Daoy (cell line): Measurements from ENCODE around the gene FAM181A. TPM values are rescaled to one million over a fixed set of nuclear protein-coding genes. Genes with fewer than 3 reads are reported as not detected.
A peak's percentile ranks its signal among the peaks of the same experiment; 100 is the strongest.

Experiments
- DNase-seq: peaks from one replicate; pipeline ENCODE4 v3.0.0-alpha.2; 2015; ENCODE audit warnings: low read depth
- total RNA-seq: library from RNA; depleted of rRNA; stranded (reverse); fragments of >200 nt; shearing (Covaris generic); gene quantifications from 2 replicates; pipeline ENCODE4 v1.2.3, GENCODE V29; 2014; rRNA removed

FAM181A gene
- not detected in 2 replicates for total RNA-seq

DNA sequence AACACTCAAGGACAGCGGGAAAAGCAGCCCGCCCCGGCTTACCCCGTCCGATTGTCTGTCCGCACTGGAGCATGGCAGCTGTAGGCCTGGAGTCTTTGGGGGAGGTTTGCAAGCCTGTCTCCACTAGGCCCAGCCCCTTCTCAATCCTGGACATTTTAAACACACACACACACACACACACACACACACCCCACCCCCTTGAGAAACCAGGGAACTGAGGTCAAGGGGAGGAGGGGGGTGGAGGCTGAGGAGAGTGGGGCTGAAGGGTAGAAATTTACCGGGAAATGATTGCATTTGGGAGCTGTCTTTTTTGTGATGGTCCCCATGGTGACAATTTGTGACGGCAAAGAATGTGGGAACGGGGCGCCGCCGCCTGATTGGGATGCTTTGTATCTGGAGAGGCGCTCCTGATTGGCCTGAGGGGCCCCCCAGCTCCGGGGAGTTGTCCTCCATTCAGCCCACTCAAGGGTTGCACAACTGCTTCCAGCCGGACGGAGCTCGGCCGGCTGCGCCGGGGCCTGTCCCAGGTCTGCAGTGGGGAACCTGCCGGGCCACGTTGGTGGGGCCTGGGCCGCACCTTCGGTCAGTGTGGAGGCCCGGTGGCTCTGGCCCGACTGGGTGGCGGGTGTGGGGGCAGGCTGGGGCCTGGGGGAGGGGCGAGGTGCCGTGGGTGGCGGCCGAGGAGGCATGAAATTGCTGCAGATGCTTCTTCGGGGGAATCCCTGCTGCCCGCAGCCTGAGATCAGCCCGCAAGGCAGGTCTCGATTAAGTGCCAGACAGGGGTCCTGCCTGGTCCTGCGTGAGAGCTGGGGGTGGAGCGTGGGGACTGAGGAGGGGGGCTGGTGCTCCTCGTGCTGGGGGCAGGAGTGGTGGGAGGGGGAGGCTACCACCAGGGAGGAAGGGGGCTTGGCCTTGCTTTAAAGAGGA, at the start of gene FAM181A:
Gene FAM181A, plus strand, starts transcription at position 472 of the 927 bp plus-strand sequence. CDS start 942 bp downstream, outside the sequence.
- DNase-seq: no peak

GRCh38 chr14:93878212-93878611, 48.9 kb upstream of the FAM181A start:
- DNase-seq: no peak

- DNase-seq: no peak
Observed at GRCh38 chr14:93878871-93879270, 48.3 kb upstream of the FAM181A start.

GRCh38 chr14:93879362-93879983, 47.7 kb upstream of the FAM181A start:
- DNase-seq: no peak

DNA sequence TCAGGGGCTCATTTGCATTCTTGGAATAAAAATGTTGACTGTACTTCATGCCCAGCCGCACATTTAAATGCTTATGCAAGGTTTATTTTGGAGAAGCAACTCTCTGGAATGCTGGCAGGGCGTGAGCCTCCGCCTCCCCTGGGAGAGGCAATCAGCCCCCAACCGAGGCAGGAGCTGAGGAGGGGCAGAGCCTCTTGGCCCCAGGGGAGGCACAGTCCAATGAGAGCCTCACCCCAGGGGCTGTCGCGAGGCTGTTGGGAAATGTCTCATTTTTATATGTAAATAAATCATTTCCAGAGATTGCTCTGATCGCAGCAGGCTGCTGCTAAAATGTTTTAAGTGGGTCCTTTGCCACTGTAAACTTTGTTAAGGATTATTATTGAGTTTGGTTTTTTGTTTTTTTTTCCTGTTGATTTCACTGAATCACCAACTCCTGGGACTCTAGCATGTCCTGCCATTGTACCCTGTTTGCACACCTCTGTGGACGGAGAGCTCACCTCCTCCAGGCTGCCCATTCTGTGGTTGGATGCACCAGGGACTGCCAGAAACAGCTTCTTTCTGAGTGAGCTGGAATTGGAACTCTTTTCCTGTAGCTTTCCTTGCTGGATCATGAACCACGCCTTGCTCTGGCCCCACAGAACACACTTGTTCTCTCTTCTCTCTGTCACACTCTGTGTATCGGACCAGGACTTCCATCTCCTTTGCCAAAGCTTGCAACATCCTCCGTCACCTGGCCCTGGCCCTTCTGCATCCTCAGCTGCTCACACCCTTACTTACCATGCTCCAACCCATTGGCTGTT, 46.9 kb upstream of the FAM181A start:
- DNase-seq: peak; percentile 19

GRCh38 chr14:93884950-93885349, 42.2 kb upstream of the FAM181A start:
- DNase-seq: no peak

DNA sequence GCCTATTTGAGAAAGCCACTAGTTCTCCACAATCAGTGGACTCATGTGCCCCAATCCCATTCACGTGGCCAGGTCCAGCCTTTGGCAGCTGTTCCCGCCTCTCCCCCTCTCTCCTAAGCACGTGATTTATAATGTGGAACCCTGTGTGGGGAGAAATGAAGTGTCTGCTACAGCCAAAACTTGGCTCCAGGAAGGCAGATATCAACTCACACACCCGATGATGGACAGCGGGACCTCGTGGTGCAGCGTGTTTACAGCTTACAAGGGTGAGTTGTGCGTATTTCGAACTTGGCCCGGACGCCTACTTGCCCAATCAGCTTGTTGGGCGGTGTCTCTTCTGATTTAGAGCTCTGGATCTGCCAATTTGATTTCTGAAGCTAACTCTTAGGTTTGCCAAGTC, 38.1 kb upstream of the FAM181A start:
- no peak for DNase-seq

DNA sequence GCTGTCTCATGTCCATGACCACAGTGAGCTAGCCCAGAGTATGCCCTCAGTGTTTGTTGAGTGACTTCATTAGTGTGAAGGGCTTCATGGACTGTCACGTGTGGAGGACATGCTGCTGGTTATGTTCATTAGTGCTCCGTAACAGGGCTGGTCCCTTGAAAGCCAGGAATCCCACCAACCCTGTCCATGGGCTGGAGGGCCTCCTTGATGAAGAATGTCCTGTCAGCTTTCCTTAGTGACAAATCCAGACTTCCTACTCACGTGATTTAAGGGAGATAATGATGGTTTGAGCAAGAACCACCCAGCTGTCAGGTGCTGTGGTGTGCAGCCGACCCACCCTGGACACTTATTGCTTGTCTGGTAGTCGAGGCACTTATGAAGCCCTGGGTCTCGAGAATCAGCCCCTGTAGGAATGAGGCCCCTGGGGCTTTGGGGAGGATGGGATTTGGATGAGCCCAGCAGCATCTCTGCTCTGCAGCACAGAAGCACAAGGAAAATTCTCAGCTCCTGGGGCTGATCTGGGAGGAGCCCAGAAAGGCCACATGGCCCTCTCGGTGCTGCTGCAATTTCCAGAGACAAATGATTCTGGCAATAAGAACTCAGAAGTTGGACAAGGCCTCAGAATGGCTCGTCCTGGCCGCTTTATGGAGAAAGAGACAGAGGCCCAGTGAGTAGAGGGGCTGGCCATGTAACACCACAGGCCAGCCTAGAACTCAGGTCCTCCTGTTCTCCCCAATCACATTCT, 37.2 kb upstream of the FAM181A start:
- no peak for DNase-seq

DNA sequence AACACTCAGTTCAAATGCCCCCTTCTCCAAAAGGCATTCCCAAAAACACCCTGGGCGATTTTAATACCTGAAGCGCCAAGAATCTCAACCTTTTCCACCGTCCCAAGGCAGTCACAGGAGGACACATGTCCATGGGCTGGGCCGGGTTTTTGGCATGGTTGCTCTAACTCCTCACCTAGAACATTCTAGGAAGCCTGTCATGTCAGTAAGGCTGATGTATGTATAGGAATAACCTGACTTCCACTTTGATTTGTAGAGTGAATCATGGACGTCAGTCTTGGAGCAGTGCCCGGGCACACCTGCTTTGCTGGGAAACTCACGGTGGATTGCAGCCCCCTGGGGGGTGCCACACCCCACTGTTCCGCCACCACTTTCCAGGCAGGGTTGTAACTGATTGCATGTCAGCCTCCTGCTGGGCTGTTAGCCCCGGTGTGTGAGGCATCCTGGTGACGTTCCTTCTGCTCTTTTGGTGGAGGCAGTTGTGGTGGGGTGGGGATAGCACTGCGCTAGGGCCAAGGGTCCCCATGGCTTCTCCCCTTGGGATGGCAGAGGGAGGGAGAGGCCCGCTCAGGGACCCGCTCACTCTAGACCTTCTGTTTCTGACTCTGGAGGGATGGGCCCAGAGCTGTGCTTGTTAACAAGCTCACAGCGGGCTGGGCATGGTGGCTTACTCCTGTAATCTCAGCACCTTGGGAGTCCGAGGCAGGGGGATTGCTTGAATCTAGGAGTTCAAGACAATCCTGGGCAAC, 35.2 kb upstream of the FAM181A start:
- peak; percentile 23 for DNase-seq

GRCh38 chr14:93892505-93892839, 34.7 kb upstream of the FAM181A start:
- DNase-seq: no peak

DNA sequence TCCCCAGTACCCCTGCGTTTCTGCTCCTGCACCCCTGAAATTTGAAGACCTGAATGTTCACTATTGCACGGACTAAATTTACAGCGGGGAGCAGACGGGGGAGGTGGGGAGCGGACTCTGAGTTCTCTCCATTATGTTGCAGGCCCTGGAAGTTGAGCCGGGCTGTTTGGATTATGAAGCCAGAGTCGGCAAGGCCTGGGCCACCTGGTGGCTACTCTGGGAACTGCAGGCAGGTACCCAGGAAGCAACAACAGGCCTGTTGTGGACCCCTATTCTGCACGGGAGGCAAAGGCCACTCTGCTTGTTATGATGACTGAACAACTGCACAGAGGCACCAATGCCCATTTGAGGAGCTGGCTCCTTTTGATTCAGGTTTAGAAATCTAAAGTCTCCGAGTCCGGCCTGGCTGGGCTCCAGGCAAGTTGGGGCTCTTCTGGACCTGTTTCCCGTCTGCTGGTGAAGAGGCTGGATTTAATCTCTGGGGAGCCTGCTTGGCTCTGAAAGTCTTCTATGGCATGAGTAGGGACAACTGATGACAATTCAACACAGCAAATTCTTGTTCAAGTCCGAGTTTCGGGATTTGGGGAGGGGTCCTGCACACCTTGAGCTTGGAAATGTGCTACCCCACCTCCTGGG, 34.1 kb upstream of the FAM181A start:
- DNase-seq: peak; percentile 68

DNA sequence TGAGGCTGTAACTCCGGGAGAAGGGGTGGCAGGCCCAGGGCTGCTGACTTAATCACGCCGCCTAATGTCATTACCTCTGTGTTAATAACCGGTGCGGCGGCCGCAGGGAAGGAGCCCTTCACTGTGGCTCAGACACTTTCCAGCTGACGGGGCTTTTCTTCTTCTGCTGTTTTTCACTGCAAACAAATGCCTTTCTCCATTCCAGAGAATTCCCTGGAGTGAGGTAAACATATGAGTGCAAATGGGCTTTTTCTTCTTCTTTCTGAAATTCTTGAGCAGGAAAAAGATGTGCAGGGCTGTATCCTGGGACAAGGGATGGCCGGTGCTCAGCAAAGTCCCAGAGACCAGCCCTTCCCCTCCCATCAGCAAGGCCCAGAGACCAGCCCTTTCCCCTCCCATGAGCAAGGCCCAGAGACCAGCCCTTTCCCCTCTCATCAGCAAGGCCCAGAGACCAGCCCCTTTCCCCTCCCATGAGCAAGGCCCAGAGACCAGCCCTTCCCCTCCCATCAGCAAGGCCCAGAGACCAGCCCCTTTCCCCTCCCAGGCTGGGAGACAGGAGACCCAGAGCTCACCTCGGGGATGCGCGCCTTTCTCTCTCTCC, 33.4 kb upstream of the FAM181A start:
- no peak for DNase-seq

DNA sequence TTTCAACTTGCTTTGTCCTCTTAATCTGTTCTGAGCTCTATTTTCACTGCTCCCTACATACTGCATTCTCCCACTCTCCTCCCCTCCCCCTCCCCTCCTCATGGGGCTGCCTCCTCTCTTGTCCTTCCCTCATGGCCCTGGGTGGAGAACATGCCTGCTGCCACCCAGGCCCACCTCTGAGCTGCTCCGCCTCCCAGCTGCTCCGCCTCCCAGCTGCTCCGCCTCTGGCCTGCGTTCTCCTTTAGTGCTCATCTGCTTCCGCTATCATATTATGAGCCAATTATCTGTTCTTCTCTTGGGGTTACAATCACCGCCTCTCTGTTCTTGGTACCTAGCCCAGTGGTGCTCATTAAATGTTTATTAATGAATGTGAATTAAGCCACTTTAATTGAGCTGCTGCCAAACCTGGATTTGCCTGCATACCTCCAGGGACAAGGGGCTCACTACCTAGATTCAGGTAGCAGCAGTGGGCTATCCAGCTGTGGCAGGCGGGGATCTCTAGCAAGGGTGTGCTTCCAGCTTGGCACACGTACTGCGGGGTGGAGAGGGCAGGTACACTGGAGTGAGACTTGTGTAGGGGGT, 32.0 kb upstream of the FAM181A start:
- no peak for DNase-seq

- DNase-seq: no peak
Observed at GRCh38 chr14:93897476-93897845, 29.7 kb upstream of the FAM181A start.

DNA sequence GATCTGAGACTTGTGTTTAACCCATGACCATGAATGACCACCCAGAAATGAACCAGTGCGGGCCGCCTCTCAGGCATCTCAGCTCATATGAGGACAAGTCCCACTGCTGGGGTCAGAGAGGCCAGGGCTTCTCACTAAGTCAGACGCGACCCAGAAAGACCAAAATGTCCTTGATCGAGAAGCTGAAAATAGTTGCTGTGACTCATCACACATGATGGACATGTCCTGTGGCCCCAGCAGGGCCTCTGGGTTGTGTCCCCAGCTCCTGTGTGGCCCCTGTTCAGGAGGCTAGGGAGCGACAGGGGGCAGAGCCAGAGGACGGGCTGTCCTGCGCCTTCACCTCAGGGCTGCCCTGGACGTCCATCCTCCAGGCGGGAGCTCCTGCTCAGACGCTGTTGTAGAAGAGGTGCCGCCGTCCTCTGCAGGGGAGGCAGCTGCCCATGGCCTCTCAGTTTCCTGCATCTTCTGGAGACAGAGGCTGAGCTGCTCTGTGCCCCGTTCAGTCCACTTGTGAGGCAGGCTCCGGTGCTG, 29.0 kb upstream of the FAM181A start:
- no peak for DNase-seq

DNA sequence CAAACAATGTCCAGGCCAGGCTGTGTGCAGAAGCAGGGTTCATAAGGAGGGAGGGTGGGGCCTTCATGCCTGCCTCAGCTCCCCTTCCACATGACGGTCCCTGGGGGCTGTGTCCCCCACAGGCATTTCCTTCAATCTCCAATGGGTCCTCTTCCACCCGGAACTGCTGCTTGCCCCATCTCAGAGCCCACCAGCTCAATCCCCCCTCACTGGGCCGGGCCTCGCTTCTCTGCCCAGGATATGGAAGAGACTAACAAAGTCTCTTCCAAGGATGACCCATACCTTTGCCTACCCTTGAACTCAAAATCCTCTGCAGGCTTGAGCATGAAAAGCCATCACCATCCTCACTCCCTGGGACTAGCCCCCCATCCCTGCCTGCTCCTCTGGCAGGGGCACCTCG, 28.4 kb upstream of the FAM181A start:
- DNase-seq: no peak

DNA sequence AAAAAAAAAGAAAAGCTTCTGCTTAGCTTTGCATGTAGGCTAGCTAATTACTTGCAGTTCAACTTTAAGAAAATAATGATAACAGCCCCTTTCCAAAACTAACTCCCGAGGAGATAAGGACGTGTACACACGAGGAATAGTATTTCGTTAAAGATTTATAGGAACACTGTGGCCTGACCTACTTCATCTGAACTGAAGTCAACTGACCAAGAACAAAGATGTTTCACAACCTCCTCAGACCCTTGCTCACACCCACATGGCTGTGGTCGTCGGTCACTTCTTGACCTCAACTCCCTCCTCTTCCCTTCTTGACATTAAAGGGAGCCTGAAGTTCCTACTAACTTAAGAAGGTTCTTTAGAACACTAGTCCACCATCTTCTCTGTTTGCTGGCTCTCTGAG, 25.3 kb upstream of the FAM181A start:
- DNase-seq: no peak

DNA sequence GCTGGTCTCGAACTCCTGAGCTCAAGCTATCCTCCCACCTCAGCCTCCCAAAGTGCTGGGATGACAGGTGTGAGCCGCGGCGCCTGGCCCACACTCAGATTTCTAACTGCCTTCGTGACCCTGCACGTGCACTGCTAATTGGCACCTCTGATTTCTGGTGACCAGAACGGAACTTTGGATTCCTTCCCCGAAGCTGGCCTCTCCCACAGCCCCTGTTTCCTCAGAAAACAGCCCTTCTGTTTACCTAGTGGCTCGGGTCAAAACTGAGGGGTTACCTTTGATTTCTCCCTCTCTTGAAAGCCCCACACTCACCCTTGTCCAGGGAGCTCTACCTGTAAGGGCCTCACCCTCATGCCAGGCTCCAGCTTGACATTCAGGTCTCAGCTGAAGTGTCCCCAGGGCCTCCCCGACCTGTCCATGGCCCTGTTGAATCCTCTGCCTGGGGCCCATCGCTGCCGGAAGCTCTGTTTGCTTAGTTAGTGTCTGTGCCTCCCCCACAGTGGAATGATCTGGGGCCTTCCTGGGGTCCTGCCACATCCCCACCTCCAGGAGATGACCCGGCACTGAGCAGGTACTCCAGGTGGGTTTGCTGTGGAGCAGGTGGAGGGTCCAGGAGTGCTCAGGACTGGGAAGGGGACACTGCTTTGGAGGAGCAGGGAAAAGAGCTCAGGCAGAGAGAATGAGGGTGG, 24.4 kb upstream of the FAM181A start:
- no peak for DNase-seq
